NCI-H2107 treated with DMSO at 0.1 percent for 48 hours (cell line): ENCODE results near the gene NKAIN2.
"Not testable (repeated sequence)": the region's sequence is repeated elsewhere in the genome, so short reads cannot be mapped to it uniquely, and the experiment has no call there.

Source experiments
- DNase-seq: peaks from one replicate; lab custom pipeline; 2025; ENCODE audit not compliant: unreplicated experiment; lab: John Stamatoyannopoulos, UW

The NKAIN2 gene

GRCh38 chr6:123888771-123889513 is 85.3 kb downstream of the NKAIN2 start:
- DNase-seq = peak; percentile 21

- no peak for DNase-seq
Observed at GRCh38 chr6:123895346-123895745, 91.7 kb downstream of the NKAIN2 start.

GRCh38 chr6:123895806-123896205 is 92.1 kb downstream of the NKAIN2 start:
- DNase-seq = no peak

- no peak for DNase-seq
Observed at GRCh38 chr6:123896869-123897268, 93.2 kb downstream of the NKAIN2 start.

- no peak for DNase-seq
Observed at GRCh38 chr6:123897965-123898364, 94.3 kb downstream of the NKAIN2 start.

GRCh38 chr6:123898665-123899064 is 95.0 kb downstream of the NKAIN2 start:
- no peak for DNase-seq

GRCh38 chr6:123899745-123900144 is 96.1 kb downstream of the NKAIN2 start:
- DNase-seq = no peak

- DNase-seq = no peak
Observed at GRCh38 chr6:123901436-123901835, 97.8 kb downstream of the NKAIN2 start.

GRCh38 chr6:123902738-123903313 is 99.2 kb downstream of the NKAIN2 start:
- DNase-seq = no peak

GRCh38 chr6:123904228-123904627 is 100.6 kb downstream of the NKAIN2 start:
- DNase-seq = no peak

- no peak for DNase-seq
Observed at GRCh38 chr6:123908797-123909196, 105.1 kb downstream of the NKAIN2 start.

GRCh38 chr6:123909989-123910388 is 106.3 kb downstream of the NKAIN2 start:
- DNase-seq = no peak

GRCh38 chr6:123913863-123914262 is 110.2 kb downstream of the NKAIN2 start:
- DNase-seq = no peak

- DNase-seq = not testable (repeated sequence)
Observed at GRCh38 chr6:123923379-123923778, 119.7 kb downstream of the NKAIN2 start.

- DNase-seq = peak; percentile 82
Observed at GRCh38 chr6:123925350-123925749, 121.7 kb downstream of the NKAIN2 start.

- DNase-seq = no peak
Observed at GRCh38 chr6:123925842-123926399, 122.3 kb downstream of the NKAIN2 start.

GRCh38 chr6:123928529-123928928 is 124.9 kb downstream of the NKAIN2 start:
- DNase-seq = no peak

- DNase-seq = no peak
Observed at GRCh38 chr6:123931928-123932327, 128.3 kb downstream of the NKAIN2 start.

- no peak for DNase-seq
Observed at GRCh38 chr6:123940551-123940950, 136.9 kb downstream of the NKAIN2 start.

- no peak for DNase-seq
Observed at GRCh38 chr6:123941855-123942254, 138.2 kb downstream of the NKAIN2 start.

- no peak for DNase-seq
Observed at GRCh38 chr6:123945386-123945785, 141.7 kb downstream of the NKAIN2 start.

GRCh38 chr6:123953920-123954319 is 150.3 kb downstream of the NKAIN2 start:
- no peak for DNase-seq
